Stimulated activated CD8-positive, alpha-beta memory T cell treated with anti-CD3 and anti-CD28 coated beads, Interleukin-12 subunit alpha, Interleukin-12 subunit beta, amount 100 ng/mL, for 24 hours (primary cell): ENCODE data around the gene CMTR1.

Experiments
- DNase-seq: peaks from one replicate; pipeline ENCODE4 v3.0.0-alpha.2; 2020; ENCODE audit errors: extremely low read depth

The CMTR1 gene

DNA sequence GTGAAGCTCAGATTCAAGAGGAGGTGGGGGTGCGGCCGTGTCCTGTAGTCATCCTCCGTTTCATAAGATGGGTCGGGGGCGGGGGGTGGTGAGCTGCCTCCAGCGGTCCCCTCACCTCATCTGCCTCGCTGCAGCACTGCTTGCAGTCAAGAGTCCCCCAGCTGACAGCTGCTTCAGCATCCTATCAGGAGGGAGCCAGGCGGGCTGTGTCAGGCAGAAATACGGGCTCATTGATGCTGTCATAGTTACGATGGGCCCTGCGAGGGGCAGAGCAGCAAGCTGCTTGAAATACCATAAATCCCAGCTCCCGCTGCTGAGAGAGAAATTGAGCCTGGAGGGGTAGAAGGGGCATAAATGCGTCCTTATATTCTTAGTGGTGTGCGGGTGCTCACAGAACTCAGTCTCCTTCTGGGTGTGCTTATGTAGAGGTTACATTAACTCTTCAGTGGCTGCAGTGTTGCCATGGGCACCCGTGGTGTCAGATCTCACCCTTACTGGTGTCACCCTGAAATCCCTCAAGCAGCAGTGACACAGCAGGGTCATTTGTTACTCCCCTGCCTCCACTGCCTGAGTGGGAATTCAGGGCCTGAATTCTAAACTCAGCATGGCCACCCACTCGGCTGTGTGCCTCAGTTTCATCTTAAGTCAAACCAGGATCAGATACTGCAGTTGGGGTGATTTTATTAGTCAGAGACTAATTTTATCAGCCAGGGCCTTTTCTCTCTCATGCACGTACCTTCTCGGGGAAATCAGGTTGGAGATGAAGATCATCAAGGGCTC, 44.8 kb downstream of the CMTR1 start:
- DNase-seq: no peak

DNA sequence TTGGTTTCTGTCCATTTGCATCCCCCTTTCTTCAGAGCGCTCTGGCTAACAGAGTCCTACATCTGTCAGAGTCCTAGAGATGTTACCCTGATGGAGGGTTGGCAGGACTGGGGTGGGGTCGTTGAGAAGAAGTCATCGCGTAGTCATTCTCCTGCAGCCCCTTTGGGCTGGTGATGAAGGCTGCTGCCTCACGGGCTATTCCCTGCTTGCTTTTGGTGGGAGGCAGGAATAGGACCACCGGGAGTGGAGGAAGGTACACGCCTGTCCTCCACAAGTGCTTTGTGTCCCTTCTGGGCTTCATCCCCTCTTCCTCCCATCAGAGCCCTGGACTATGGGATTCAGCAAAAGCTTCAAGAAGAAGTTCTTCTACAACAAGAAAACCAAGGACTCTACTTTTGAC, 45.8 kb downstream of the CMTR1 start:
- no peak for DNase-seq

DNA sequence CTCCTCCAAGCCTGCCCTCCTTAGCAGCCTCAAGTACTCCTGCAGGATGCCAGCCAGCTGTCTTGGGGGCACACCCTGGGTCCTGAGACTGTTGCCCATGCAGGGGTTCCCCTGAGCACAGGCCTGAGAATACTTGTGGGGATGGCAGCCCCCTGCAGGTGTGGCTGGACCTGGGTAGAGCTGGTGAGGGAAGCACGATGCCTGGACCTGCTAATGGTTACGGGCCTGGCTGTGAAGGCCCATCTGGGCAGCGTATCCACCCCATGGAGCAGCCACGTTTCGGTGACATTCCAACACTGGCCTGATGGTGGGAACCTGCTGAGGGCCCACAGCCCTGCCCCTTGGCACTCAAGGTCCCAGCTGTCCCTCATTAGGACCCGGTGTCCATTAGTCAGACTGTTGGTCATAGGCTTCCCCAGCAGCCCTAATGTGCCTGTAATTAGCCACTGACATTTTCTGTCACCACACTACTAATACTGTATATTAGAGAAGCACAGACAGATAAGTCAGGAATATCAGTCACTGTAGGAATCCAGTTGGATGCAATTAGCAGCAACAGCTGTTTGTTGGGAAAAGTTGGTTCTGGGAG, 46.3 kb downstream of the CMTR1 start:
- DNase-seq: no peak

DNA sequence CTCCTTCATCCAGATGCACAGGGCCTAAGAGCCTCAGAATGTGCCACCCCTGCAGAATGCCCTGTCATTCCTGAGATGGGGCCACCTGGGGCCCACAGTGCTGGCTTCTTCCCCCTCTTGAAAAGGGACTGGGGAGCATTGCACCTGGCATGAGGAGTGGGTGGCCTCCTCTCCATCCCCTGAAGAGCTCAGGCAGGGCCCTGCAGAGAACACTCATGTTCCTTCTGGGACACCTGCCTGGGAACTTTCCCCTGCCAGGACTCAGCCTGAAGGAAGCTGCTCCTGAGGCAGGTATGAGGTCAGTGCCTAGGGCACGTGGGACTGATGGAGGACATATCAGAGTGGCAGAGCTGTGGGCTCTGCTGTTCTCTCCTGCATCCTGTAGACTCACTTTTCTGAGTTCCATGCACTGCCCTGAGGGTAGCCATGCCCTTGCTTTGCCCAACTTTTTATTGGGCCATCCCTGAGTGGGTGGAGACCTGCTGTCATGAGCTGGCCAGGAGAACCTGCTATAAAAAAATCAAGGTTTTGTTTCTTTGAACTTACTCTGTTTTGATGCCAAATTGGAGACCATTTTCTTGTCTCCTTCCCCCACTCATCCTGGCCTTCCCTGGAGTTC, 47.2 kb downstream of the CMTR1 start:
- DNase-seq: no peak

DNA sequence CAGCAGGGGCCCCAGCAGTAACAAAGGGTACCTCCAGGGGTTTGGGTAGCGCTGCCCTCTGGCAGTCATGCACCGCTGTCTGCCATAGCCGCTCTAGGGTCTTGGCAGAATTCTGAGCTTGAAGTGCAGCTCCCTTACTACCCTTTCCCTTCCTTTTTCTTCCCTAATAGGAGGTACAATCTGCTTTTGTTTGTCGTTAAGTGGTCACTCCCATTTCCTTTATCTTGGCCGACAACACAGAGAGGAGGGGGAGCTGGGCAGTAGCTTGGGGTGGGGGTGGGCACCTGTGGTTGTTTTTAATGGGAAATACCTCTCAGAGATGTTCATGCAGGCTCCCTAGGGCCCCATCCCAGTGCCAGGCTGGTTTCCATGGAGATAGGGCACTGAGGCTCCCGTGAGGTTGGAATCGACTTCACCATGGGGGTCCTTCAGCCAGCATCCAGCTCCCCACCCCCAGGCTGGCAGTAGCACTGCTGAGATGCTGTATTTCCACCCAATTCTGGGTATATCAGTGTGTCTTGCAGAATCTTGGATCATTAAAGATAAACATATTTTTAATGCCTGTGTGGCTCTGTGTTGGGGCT, 48.0 kb downstream of the CMTR1 start:
- DNase-seq: no peak

- DNase-seq: no peak
These were observed 48.9 kb downstream of the CMTR1 start for GRCh38 chr6:37481711-37482605.

- DNase-seq: no peak
These were observed 49.7 kb downstream of the CMTR1 start for GRCh38 chr6:37482606-37483251.

DNA sequence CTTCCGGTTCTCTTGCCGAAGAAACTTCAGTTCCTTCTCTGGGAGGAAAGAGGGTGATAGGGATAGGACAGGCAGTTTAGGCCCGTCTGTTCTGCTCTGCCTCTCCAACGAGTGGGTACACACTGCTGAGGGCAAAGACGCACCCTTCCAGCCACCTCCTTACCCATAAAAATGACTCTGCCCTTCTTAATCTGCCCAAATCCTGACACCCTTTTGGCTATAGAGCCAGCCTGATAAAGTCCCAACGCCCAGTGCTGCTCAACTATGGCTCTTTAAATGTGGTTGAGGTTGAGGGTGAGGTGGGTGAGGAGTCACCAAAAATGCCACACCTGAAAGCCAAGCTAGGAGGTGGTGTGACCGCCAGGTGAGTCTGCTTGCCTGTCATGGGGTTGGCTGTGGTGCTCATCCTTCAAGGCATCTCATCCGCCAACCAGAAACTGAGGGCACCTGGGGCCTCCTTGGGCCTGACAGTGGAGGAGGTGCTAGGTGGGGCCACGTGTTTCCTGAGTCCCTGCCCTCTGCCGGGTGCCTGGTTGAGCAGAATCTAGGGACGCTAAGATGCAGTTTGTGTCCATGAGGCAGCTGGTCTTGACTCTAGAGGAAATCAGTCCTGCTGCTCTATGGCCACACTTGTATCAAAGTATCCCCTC, 50.4 kb downstream of the CMTR1 start:
- DNase-seq: no peak

DNA sequence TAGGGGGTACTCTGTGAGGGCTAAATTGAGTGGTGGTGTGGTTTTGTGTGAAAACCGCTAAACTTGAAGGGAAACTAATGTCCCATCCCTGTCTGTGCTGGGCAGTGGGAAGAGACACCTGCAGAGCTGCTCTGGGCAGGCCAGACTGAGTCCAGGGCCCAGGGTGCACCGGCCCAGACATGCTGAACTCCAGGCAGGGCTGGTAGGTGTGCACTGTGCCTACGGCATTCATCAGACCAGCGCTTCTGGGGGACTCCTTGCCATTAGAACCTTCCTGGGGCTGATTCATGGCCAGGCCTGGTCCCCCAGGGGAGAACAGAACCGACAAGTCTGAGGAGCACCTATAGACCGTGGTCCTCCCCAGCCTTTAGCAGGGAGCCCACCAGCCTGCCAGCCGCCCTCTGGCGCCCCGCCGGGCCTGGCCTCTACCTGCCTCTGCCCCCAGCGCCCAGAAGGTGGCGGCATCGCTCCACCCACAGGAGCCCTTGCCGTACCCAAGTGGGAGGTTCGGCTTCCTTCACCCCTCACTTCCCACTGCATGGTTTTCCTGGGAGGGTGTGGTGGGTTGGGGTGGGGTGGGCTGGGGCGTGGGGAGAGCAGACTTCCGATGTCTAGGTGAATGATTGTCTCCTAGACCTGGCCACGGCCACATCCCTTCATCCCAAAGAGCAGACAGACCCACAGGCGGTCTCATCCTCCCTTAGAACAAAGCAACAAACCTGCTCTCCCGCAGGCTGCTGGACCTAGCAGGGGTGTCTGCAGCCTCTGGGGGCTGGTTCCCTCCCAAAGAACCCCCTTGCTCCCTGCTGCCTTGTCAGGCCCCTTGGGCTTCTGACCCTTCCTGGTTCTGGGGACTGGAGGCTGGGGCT, 51.1 kb downstream of the CMTR1 start:
- peak; percentile 44 for DNase-seq

- DNase-seq: no peak
These were observed 51.8 kb downstream of the CMTR1 start for GRCh38 chr6:37484786-37485170.

GRCh38 chr6:37485291-37485702, 52.3 kb downstream of the CMTR1 start:
- DNase-seq: no peak

DNA sequence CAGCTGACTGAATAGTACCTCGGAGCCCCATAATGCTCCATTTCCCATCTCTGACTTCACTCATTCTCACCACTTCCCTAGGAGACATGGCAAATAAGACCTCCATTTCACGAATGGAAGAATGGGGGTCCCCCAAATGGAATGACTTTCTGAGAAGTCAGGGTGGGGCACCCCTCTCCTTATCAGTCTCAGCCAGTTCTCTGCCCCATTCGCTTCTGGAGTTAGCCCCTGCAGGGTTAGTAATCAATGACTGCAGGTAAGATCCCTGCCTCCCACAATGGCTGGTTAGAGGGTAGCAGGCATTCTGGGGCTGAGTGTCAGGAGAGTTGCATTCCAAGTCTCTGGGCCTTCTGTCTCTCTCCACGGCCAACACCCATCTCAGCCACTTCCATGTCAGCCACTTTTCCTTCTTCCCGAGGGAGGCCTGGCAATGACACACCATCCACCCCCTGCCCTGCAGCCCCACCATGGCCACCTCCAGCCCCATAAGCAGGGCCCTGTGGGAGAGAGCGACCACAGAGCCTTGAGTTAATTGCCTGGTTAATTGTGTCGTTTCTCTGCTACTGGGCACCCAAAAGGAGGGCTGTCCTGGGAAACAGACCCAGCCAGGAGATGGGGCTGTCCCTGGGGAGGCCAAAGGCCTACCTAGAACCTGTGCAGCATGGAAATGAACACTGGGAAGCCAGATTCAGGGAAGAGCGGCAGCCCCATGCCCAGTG, 53.3 kb downstream of the CMTR1 start:
- DNase-seq: no peak

GRCh38 chr6:37487591-37488380, 54.8 kb downstream of the CMTR1 start:
- no peak for DNase-seq

DNA sequence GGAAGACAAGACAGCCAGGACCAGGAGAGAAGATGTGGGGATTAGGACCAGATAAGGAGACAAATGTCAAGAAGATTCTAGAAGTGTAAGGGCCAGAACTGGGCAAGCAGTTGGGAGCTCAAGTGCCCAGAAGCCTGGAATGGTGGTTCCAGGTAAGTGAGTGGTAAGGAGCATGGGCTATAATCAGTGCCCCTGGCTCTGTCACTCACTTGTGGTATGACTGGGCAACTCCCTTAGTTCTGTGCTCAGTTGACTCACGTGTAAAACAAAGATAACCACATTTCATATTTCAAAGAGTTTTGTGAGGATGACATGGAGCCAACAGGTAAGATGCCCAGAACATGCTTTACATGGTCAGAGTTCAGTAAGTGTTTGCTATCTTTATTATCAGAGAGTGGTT, 55.5 kb downstream of the CMTR1 start:
- no peak for DNase-seq

DNA sequence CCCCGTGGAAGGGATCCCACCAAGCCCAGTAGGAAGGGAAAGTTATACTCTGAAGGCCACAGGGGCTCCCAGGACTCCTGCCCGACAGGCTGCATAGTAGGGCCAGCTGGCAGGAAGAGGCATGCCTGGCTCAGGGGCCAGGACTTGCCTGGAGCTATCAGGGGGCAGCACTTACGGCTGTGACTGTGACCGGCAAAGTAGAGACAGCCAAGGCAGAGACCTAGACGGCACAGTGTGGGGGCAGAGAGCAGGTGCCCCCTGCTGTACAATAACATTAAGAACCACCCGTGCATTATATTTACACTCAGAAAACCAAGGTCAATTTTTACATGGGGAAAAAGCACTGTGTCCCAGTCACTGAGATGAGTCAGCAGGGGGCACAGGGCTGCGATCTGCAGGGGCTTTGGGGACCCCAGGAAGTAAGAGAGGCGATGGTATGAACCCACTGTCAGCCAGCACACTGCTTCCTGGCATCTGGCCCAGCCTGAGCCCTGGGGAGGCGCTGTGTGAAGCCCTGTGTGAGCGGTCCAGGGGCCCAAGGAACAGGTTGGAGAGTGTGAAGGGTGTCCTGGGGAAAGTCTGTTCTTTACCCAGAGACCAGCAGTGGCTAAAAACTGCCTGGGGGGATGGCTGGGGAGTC, 56.8 kb downstream of the CMTR1 start:
- DNase-seq: no peak

- DNase-seq: no peak
These were observed 57.6 kb downstream of the CMTR1 start for GRCh38 chr6:37490536-37491170.

DNA sequence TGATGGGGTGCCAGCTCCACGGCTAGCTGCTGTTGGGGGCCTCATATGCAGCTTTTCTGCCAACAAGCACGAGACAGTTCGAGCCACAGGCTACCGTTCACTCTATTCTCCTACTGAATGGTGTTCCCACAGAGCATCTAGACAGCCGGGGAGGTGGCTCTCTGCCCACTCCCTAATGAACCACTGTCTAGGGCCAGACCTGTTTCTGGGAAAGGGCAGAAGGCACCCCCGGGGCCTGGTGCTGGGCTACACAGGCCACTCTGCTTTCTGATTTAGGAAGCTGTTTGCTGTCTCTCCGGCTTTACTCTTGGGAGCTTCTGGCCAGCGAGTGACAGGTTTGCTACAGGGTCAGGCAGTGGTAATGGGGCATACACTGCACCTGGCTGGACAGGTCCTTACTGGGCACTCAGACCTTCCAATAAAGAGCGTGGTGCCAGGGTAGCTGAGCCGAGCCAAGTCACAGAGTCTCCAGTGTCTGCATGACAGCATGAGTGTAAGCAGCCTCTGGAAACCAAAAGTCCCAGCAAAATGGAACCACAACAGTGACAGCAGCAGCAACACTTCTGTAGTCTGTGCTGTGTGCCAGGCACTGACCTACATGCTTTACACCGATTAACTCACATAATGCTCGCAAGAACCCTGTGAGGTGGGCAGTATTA, 58.3 kb downstream of the CMTR1 start:
- no peak for DNase-seq
